Neural progenitor cell (in vitro differentiated cells): Measurements from ENCODE around the gene KMT2E. TPM values are rescaled to one million over a fixed set of nuclear protein-coding genes. Genes with fewer than 3 reads are reported as not detected.

Source experiments
- DNase-seq: peaks from one replicate; pipeline ENCODE4 v3.0.0-alpha.2; 2016; ENCODE audit warnings: low spot score
- H2AFZ ChIP-seq: fragments of 200-600 bp; sonication (generic); replicated peaks from 2 replicates; pipeline ENCODE4 v1.6.1; 2016; ENCODE audit warnings: antibody characterized with exemption
- H3F3A ChIP-seq: fragments of 200-600 bp; sonication (generic); 2 replicates; pipeline ENCODE4 v1.6.1; 2016; ENCODE audit warnings: antibody characterized with exemption, low read depth
- H3K27ac ChIP-seq: fragments of 200-600 bp; sonication (generic); 2 replicates; pipeline ENCODE4 v1.5.1; 2016; ENCODE audit warnings: mild to moderate bottlenecking
- H3K27me3 ChIP-seq: fragments of 200-600 bp; sonication (generic); 2 replicates; pipeline ENCODE4 v1.6.1; 2016; ENCODE audit warnings: mild to moderate bottlenecking, moderate library complexity
- H3K36me3 ChIP-seq: fragments of 200-600 bp; sonication (generic); 2 replicates; pipeline ENCODE4 v1.5.1; 2016
- H3K4me1 ChIP-seq: fragments of 200-600 bp; sonication (generic); 2 replicates; pipeline ENCODE4 v1.6.1; 2016; ENCODE audit warnings: mixed run types
- H3K4me2 ChIP-seq: fragments of 200-600 bp; sonication (generic); 2 replicates; pipeline ENCODE4 v1.6.1; 2016
- H3K4me3 ChIP-seq: fragments of 200-600 bp; sonication (generic); 2 replicates; pipeline ENCODE4 v1.5.1; 2016
- H3K79me2 ChIP-seq: fragments of 200-600 bp; sonication (generic); 2 replicates; pipeline ENCODE4 v1.6.1; 2016; ENCODE audit warnings: low read depth
- H3K9ac ChIP-seq: fragments of 200-600 bp; sonication (generic); 2 replicates; pipeline ENCODE4 v1.6.1; 2016
- H3K9me3 ChIP-seq: fragments of 200-600 bp; sonication (generic); 2 replicates; pipeline ENCODE4 v1.5.1; 2016; ENCODE audit warnings: low read depth
- H4K20me1 ChIP-seq: fragments of 200-600 bp; sonication (generic); 2 replicates; pipeline ENCODE4 v1.6.1; 2016; ENCODE audit warnings: low read depth
- H3K27ac Mint-ChIP-seq: 3 replicates; pipeline ENCODE4 v1.8.0; 2021; ENCODE audit warnings: mixed read lengths
- H3K27me3 Mint-ChIP-seq: 2 replicates; pipeline ENCODE4 v1.8.0; 2022; ENCODE audit warnings: low read depth, mild to moderate bottlenecking, inconsistent platforms, moderate library complexity, mixed read lengths; ENCODE audit not compliant: insufficient read depth
- H3K36me3 Mint-ChIP-seq: 3 replicates; pipeline ENCODE4 v1.8.0; 2021; ENCODE audit warnings: mixed read lengths
- H3K4me1 Mint-ChIP-seq: 3 replicates; pipeline ENCODE4 v1.8.0; 2021; ENCODE audit warnings: mixed read lengths
- H3K4me3 Mint-ChIP-seq: 3 replicates; pipeline ENCODE4 v1.8.0; 2021; ENCODE audit warnings: mild to moderate bottlenecking, moderate library complexity, mixed read lengths
- H3K9me3 Mint-ChIP-seq: 3 replicates; pipeline ENCODE4 v1.8.0; 2020; ENCODE audit warnings: mixed read lengths
- CTCF ChIP-seq: fragments of 200-600 bp; sonication (generic); IDR thresholded peaks from 2 replicates; pipeline ENCODE4 v1.5.1; 2017; ENCODE audit warnings: antibody characterized with exemption, mild to moderate bottlenecking
- EZH2 ChIP-seq: fragments of 200-600 bp; sonication (generic); IDR thresholded peaks from 2 replicates; pipeline ENCODE4 v1.6.1; 2017; ENCODE audit warnings: antibody characterized with exemption, mild to moderate bottlenecking, moderate library complexity
- EZH2phosphoT487 ChIP-seq: fragments of 200-600 bp; sonication (generic); IDR thresholded peaks from 2 replicates; pipeline ENCODE4 v1.6.1; 2017; ENCODE audit warnings: antibody characterized with exemption
- total RNA-seq: library from RNA; depleted of rRNA; stranded (reverse); fragments of >200 nt; gene quantifications from 2 replicates; pipeline ENCODE4 v1.2.3, GENCODE V29; 2015; ENCODE audit warnings: low replicate concordance

KMT2E gene
- total RNA-seq, 1 donor from 2014 or later = 124 TPM

GRCh38 chr7:105060923-105061322, 46.9 kb downstream of the KMT2E start:
- Mint-ChIP-seq H3K36me3 (peaks cover 21% of the 10 kb centered on the region), H3K9me3 (no peaks in the 10 kb centered on the region), H3K27me3 (peaks cover 3% of the 10 kb centered on the region), H3K4me3 (no peak overlapping the region), H3K27ac (no peak overlapping the region), H3K4me1 (peaks cover 7% of the 10 kb centered on the region)
- H3K4me2 ChIP-seq = no peak overlapping the region
- H4K20me1 ChIP-seq = peaks cover 99% of the 10 kb centered on the region
- DNase-seq = no peak
- H3K4me3 ChIP-seq = no peak overlapping the region
- no peaks in the 10 kb centered on the region for H3K27me3 ChIP-seq
- H3K9ac ChIP-seq = no peak overlapping the region
- H3K9me3 ChIP-seq = no peaks in the 10 kb centered on the region
- H3K4me1 ChIP-seq = no peaks in the 10 kb centered on the region
- peaks cover 97% of the 10 kb centered on the region for H3K79me2 ChIP-seq
- no peak for TF ChIP-seq CTCF
- no peak for TF ChIP-seq EZH2
- no peak for TF ChIP-seq EZH2phosphoT487
- H3K27ac ChIP-seq = no peak overlapping the region
- H3K36me3 ChIP-seq = peaks cover 29% of the 10 kb centered on the region
- no peak overlapping the region for H2AFZ ChIP-seq
- H3F3A ChIP-seq = peaks cover 39% of the 10 kb centered on the region

GRCh38 chr7:105065104-105065503, 51.1 kb downstream of the KMT2E start:
- no peaks in the 10 kb centered on the region for H3K9me3 Mint-ChIP-seq
- Histone ChIP-seq H3F3A (peaks cover 33% of the 10 kb centered on the region), H3K4me3 (no peak overlapping the region), H3K36me3 (peaks cover 35% of the 10 kb centered on the region), H4K20me1 (peaks cover 81% of the 10 kb centered on the region), H2AFZ (no peak overlapping the region), H3K27me3 (no peaks in the 10 kb centered on the region), H3K4me1 (no peaks in the 10 kb centered on the region), H3K9ac (no peak overlapping the region), H3K4me2 (no peak overlapping the region), H3K27ac (no peak overlapping the region), H3K9me3 (no peaks in the 10 kb centered on the region), H3K79me2 (peaks cover 80% of the 10 kb centered on the region)
- TF ChIP-seq EZH2phosphoT487 (no peak), EZH2 (no peak), CTCF (no peak)
- H3K4me3 Mint-ChIP-seq = no peak overlapping the region
- peaks cover 3% of the 10 kb centered on the region for H3K27me3 Mint-ChIP-seq
- no peak overlapping the region for H3K27ac Mint-ChIP-seq
- DNase-seq = no peak
- peaks cover 33% of the 10 kb centered on the region for H3K36me3 Mint-ChIP-seq
- peaks cover 7% of the 10 kb centered on the region for H3K4me1 Mint-ChIP-seq

GRCh38 chr7:105067691-105068090, 53.7 kb downstream of the KMT2E start:
- no peak for DNase-seq
- Histone ChIP-seq H3K27ac (no peak overlapping the region), H3K27me3 (no peaks in the 10 kb centered on the region), H3K79me2 (peaks cover 63% of the 10 kb centered on the region), H3K4me2 (no peak overlapping the region), H3K9ac (no peak overlapping the region), H3F3A (peaks cover 28% of the 10 kb centered on the region), H3K4me3 (no peak overlapping the region), H3K36me3 (peaks cover 33% of the 10 kb centered on the region), H2AFZ (no peak overlapping the region), H4K20me1 (peaks cover 70% of the 10 kb centered on the region), H3K4me1 (no peaks in the 10 kb centered on the region), H3K9me3 (no peaks in the 10 kb centered on the region)
- Mint-ChIP-seq H3K4me1 (peaks cover 7% of the 10 kb centered on the region), H3K9me3 (no peaks in the 10 kb centered on the region), H3K4me3 (no peak overlapping the region), H3K36me3 (peaks cover 38% of the 10 kb centered on the region), H3K27ac (no peak overlapping the region), H3K27me3 (no peaks in the 10 kb centered on the region)
- TF ChIP-seq EZH2phosphoT487 (no peak), CTCF (no peak), EZH2 (no peak)
